COR-L47 (cell line): ENCODE measurements around the gene IL19.

Source experiments
- DNase-seq: peaks from one replicate; lab custom pipeline; 2025; lab: John Stamatoyannopoulos, UW

IL19 gene

DNA sequence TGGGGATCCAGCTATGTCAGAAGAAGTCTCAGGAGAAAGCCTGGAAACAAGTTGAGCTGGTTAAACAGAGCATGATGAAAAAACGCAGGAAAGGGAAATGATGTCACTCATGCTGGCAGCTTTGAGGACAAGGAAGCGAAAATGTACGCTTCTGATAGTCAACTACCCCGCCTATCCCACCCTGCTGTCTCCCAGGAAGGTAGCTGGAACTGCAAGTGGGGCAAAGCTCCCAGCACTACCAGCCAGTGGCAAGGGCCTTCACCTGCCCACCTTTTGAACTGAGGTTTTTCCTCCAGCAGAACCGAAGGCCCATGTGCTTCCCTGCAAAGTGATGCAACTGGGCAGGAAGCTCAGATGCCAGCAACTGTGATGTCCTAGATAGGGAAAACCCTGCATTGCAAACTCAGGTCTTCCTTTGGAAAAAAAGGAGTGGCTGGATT, 88.5 kb downstream of the IL19 start:
- no peak for DNase-seq

DNA sequence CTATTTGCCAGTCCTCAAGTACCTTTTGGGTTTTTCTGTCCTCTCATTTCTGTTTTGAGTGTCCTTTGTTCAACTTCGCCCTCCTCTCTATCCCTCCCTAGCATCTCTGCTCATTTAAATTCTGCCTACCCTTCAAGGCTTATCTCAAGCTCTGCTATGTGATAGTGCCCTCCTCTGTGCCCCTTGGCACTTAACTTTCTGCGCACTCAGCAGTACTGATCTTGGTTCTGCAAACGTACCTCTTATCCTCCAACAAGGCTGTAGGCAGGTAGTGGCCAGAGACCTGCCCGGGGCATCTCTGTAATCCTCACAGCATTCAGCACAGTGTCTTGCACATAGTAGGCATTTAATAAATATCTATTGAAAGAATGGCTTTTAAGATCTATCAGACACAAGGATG, 89.6 kb downstream of the IL19 start:
- DNase-seq, result no peak

DNA sequence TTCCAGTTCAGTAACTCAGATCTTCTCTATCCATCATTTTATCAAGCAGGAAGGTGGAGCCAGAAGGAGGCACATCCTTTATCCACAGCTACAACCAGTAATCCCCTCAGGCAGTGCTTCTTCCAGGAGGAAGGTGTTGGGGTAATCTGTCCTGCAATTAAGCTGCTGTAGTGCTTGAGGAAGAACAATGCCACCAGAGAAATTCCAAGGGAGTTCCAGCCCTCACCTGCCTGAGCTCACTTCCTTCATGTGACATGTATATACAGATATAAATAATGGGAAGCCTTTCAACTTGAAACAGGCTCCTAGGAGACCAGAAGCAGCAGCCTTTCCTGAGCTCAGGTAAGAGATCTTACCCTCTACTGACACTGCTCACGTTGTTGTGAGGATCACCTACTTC, 92.7 kb downstream of the IL19 start:
- DNase-seq, result peak; percentile 7

DNA sequence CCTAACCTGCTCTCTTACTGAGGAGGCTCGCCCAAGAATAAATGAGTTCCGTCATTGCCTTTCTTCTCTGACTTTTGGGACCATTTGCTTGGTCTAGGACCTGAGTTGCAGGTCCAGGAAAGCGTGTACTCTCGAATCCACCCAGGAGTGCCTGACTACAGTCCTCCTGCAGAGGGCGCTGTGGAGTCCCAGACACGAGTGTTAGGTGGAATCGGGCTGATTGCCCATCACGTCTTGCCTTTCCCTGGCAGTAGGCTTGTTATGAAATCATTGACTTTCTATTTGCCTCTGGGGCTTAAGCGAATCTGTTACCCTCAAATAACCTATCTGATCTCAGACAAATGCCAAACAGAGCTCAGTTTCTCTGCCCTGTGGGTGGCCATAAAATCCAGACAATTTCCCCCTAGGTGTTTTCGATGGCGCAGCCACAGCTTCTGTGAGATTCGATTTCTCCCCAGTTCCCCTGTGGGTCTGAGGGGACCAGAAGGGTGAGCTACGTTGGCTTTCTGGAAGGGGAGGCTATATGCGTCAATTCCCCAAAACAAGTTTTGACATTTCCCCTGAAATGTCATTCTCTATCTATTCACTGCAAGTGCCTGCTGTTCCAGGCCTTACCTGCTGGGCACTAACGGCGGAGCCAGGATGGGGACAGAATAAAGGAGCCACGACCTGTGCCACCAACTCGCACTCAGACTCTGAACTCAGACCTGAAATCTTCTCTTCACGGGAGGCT, 94.5 kb downstream of the IL19 start, which contains the start of gene IL20:
Gene IL20, plus strand, starts transcription at position 685 of the 733 bp plus-strand sequence. CDS start 230 bp downstream, outside the sequence.
- DNase-seq, result peak; percentile 51

DNA sequence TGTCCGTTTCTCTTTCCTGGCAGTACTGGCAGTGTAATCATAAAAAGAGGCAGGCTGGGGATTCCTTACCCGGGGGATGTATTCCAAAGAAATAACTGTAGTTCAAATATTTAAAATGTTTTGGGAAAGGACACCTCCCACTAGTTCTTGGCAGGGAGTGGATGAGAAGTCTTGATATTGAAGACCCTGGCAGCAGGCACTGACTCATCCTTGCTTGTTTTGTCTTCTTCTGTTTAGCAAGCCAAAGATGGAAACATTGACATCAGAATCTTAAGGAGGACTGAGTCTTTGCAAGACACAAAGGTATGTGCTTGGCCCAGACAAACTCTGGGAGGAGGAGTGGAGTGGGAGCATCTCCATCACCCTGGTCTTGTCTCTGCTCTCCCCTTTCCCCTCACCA, 95.5 kb downstream of the IL19 start:
- no peak for DNase-seq

DNA sequence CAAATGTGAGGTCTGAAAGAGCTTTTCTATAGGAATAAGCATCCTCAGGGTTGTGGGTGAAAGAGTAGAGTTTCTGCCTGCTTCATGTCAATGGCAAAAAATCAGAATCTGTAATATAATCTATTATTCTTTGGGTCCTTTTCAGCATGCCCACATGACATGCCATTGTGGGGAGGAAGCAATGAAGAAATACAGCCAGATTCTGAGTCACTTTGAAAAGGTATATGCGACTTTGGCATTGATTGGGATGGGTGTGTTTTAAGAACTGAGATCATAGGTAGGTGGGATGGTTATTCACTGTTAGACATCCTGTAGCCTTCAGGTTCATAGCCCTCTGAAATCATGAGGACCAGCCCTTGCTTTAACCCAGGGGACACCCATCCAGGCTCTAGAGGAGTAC, 96.7 kb downstream of the IL19 start:
- DNase-seq, result no peak

DNA sequence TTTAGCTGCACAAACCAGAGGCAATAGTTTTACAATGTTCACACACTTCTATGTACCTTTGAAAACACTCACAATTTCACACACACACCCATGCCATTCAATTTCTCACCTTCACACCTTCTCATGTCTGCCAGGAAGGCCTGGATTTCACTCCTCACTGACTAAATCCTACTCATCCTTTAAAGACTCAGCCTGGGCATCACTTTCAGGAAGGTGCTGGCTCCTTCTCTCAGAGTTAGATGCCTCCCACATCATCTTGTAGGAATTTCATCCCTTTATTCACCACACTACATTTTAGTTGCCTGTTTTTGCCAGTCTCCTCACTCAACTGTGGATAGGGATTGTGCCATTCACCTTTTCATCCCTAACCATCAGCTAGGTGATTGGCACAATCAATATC, 97.1 kb downstream of the IL19 start:
- no peak for DNase-seq

DNA sequence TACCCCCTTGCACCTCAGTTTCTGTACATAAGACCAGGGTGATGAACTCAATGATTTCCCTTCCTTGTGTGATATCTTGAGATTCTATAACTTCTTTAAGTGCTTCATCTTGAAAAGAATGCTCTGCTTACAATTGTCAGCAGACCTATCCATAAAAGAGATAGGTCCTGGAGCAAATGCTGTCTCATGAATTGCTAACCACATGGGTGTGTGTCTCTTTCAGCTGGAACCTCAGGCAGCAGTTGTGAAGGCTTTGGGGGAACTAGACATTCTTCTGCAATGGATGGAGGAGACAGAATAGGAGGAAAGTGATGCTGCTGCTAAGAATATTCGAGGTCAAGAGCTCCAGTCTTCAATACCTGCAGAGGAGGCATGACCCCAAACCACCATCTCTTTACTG, 97.7 kb downstream of the IL19 start:
- DNase-seq, result no peak

DNA sequence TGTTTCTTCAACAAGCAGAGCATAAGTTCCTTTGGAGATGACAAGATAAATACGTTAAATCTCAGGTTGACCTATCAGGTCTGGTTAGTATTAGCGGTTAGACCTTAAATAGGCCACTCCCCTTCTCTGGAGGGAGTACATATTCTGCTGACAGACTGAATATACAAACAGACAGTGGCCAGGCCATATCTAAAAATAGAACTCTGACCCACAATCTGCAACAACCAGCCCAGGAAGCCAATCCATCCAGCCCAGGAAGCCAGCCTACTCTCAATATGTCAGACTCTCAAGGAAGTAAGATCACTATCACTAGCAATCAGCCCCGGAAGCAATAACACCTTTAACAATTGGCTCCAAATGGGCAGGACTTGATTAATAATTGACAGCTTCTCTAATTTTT, 101.6 kb downstream of the IL19 start:
- no peak for DNase-seq

DNA sequence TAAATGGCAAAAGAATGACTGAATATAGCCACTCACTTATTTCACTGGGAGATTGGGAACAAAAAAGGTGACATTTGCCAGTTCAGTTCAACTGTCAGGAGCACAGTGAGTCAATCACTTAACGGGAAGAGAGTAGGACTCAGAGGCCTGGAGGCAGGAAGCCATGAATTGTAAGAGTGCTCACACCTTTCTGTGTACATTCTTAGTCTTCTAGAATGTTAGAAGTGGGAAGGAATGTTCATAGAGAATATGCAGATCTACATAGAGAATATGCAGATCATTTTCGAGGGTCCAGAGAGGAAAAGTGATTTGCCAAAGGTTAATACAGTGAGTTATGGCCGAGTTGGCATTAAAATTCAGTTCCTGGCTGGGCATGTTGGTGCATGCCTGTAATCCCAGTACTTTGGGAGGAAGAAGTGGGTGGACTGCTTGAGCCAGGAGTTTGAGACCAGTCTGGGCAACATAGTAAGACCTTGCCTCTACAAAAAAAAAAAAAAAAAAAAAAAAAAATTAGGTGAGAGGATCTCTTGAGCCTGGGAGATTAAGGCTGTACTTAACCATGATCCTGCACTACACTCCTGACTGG, 103.1 kb downstream of the IL19 start:
- no peak for DNase-seq

DNA sequence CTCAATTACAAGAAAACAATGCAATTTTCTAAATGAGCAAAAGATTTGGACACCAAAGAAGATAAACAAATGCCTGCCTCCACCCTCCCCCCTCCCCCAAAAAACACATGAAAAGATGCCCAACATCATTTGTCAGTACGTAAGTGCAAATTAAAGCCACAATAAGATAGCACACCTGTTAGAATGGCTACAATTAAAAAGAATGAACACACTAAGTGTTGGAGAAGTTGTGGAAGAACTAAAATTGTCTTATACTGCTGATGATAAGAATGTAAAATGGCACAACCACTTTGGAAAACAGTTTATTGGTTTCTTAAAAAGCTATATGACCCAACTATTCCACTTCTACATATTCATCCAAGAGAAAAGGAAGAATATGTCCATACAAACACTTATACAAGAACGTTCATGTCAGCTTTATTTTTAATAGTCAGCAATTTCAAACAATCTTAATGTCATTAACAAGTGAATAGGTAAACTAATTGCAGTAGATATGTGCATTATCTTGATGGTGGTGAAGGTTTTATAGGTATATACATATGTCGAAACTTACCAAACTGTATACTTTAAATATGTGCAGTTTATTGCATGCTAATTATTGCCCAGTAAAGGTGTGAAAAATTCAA, 105.3 kb downstream of the IL19 start:
- no peak for DNase-seq

DNA sequence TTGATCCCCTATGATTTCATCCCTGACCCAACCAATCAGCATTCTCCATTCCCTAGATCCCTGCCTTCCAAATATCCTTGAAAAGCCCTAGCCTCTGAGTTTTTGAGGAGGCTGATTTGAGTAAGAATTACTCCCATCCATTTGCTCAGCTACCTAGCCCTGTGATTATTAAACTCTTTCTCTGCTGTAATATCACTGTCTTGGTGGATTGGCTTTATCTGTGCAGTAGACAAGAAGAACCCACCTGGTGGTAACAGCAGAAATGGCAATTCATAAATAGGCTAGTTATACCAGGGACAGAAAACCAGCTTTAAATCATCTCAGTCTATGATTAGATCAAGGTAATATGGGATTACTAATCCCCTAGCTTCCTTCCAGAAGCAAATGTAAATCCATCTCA, 107.9 kb downstream of the IL19 start:
- DNase-seq, result no peak

DNA sequence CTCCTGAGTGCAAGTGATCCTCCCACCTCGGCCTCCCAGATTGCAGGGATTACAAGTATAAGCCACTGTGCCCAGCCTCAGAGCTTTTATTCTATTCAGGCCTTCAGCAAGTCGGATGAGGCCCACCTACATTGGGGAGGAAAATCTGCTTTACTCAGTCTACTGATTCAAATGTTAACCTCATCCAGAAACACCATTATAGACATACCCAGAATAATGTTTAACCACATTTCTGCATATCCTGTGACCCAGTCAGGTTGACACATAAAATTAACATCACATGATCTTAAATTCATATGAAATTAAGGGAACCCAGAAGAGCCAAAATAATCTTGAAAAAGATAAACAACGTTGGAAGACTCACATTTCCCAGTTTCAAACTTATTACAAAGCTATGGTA, 109.7 kb downstream of the IL19 start:
- DNase-seq, result no peak

DNA sequence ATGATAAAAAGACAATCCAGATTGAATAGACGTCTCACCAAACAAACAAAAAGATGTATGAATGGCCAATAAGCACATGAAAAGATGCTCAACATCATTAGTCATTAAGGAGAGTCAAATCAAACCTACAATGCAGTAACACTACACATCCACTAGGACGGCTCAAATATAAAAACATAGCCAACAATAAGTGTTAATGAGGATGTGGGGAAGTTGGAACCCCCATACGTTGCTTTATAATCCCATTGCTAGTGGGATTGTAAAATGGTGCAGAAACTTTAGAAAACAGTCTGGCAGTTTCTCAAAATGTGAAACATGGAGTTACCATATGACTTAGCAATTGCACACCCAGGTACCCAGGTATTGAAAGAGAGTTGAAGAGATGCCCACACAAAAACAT, 112.0 kb downstream of the IL19 start:
- DNase-seq, result no peak

DNA sequence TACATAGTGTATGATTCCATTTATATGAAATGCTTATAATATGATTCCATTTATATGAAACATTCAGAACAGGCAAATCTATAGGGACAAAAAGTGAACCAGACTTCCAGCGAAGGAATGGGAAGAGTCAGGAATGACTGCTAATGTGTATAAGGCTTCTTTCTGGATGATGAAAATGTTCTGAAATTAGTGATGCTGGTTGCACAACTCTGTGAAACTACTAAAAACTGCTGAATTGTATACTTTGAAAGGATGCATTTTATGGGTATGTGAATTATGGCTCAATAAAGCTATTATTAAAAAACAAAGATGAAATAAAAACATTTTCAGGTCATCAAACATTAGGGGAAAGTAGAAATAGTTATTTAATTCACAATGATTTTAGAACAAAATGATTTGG, 112.6 kb downstream of the IL19 start:
- DNase-seq, result no peak

DNA sequence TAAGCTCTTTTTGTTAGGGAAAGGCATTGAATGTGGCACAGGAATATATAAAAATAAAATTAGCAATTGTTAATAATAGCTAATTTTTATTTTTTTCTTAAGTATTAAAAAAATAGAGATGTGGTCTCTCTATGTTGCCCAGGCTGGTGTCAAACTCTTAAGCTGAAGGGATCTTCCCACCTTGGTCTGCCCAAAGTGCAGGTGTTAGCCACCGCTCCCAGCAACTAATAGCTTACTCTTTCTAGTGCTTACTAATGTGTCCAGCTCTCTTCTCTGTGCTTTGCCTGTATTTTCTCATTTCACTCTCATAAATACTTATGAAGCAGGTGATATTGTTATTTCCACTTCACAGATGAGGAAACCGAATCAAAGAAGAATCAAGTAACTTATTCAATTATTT, 113.3 kb downstream of the IL19 start:
- DNase-seq, result no peak

DNA sequence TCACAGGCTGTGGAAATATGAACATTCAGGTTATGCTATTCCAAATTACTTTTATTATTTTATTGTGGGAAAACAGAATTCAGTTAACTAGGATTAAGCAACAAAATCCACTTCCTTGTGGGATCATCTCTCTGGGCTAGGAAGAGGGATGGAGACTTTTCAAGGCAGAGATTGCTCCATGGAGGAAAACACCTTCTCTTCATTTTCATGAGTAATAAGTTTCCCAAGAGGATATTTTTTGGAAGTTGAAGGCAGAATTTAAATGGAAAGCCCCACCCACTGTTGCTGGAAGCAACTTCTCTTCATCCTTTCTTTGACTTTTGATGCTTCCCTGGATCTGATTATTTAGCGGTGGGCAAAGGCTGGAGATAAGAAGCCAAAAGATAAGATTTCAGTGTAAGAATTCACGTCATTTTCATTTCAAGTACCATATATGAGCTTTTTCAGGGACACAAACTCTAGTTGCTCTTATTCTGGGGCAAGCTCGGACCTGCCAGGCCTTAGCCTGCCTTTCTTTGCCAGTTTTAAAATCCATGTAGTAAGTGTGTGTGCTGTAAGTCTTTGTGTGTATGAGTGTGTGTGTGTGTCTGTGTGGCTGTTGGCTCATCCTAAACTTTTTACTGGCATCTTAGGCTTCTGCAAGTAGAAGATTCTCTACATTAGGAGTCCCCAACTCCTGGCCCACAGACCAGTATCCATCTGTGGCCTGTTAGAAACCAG, 114.9 kb downstream of the IL19 start:
- no peak for DNase-seq

DNA sequence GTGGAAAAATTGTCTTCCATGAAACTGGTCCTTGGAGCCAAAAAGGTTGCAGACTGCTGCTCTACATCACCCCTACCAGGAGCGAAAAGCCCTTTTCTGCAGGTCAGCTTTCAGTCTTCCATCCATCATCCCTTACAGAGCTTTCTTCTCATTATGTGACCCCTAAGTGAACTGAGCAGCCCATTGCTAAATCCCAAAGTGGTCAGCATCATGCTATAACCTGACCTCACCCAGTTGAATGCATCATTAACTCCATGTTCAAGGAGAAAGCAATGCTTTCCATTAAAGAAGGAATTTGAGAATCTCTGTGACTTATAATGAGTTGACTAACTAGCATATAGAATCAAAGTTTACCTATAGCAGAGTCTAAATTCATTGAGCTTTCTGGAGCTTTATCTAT, 116.3 kb downstream of the IL19 start:
- DNase-seq, result no peak

DNA sequence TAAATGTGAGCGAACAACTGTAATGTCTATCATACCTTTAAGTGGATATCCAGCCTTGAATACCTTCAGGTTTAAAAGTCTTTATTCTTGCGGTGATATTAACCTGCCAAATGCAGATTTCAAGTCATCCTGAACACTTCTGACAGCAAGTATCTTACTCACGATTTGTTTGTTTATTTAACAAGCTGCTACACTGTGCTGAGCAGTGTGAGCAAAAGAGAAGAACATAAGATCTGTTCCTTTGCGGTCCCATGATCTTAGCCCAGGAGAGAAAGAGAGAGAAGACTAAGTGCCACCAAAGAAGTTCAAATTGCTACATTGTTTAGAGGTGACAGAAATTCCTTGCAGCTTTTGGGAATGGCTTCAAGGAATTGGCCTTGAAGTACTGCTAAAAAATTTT, 117.1 kb downstream of the IL19 start:
- no peak for DNase-seq

DNA sequence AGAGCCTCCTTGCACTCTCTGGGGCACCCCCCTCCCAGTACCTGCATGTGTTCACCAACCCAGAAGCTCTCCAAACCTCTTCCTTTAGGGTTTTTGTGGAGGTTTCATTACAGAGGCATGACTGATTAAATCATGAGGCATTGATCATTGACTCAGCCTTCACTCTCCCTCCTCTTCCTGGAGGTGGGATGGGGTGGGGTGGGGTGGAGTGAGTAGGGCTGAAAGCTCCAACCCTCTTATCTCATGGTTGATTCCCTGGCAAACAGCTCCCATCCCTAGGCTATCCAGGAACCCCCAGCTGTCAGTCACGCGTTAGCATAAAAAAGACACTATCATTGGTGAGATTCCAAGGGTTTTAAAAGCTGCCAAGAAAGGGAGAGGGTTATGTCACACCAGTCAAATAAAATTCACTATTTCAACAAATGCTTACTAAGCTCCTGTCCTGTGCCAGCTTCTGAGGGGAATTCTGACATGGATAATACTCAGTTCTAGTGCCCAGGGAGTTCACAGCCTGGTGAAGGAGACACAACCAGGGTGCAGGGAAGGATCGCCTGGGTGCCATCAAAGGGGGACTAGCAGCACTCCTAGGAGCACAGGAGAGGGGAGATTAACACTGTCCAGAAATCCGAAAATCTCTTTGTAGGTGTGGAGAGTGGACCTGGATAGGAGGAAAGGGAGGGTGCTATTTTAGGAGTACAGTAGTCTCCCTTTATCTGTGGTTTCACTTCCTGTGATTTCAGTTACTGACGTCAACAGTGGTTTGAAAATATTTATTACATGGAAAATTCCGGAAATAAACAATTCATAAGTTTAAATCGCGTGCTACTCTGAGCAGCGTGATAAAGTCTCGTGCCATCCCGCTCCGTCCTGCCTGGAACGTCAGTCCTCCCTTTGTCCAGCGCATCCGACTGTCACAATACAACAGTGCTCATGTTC, 119.8 kb downstream of the IL19 start:
- DNase-seq, result no peak

DNA sequence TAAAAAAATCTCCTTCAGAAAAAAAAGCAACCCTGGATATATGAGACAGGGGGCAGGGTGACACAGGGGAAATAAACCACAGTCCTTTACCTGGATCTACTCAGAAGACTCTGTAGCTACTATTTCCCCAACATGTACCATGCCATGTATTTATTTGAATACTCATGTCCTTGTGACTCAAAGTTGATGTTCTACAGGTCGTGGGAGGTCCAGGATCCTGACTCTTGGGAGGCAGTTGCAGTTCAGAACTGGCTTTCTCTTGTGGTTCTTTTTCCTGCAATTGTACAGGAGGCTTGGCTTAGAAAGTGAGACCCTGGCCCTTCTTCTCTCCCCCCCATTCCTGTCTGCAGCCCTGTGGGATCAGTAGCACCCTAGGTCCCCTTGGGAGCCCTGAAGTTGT, 120.8 kb downstream of the IL19 start:
- no peak for DNase-seq
